Neural cell (in vitro differentiated cells): ENCODE results near the gene PHLDB1. TPM values are rescaled to one million over a fixed set of nuclear protein-coding genes. Genes with fewer than 3 reads are reported as not detected.

ENCODE experiments used
- H2AFZ ChIP-seq: fragments of 200-600, 300-800 bp; sonication (generic), shearing (Covaris generic); 2 replicates; pipeline ENCODE4 v1.6.0; 2014; ENCODE audit warnings: low read depth, mild to moderate bottlenecking, antibody characterized with exemption, low read length, moderate library complexity
- H3F3A ChIP-seq: fragments of 200-600 bp; shearing (Covaris generic); 2 replicates; pipeline ENCODE4 v1.6.1; 2016; ENCODE audit warnings: mild to moderate bottlenecking, moderate library complexity, mixed read lengths, antibody characterized with exemption, low read length; ENCODE audit not compliant: insufficient read depth, poor library complexity, severe bottlenecking
- H3K27ac ChIP-seq: fragments of 200-600, 300-800 bp; sonication (generic), shearing (Covaris generic); 2 replicates; pipeline ENCODE4 v1.5.1; 2014; ENCODE audit warnings: mild to moderate bottlenecking, low read length, moderate library complexity
- H3K27me3 ChIP-seq: fragments of 300-800, 200-600 bp; sonication (generic), shearing (Covaris generic); 2 replicates; pipeline ENCODE4 v1.6.0; 2014; ENCODE audit warnings: mild to moderate bottlenecking, low read depth, low read length, moderate library complexity; ENCODE audit not compliant: insufficient read depth
- H3K36me3 ChIP-seq: fragments of 300-800, 200-600 bp; sonication (generic), shearing (Covaris generic); 2 replicates; pipeline ENCODE4 v1.5.1; 2014; ENCODE audit warnings: mild to moderate bottlenecking, antibody characterized with exemption, low read length, moderate library complexity; ENCODE audit not compliant: insufficient read depth
- H3K4me2 ChIP-seq: fragments of 300-800, 200-600 bp; sonication (generic), shearing (Covaris generic); 2 replicates; pipeline ENCODE4 v1.6.0; 2014; ENCODE audit warnings: mild to moderate bottlenecking, low read length
- H3K4me3 ChIP-seq: fragments of 300-800, 200-600 bp; sonication (generic), shearing (Covaris generic); 2 replicates; pipeline ENCODE4 v1.5.1; 2014; ENCODE audit warnings: mild to moderate bottlenecking, low read length, moderate library complexity
- H3K79me2 ChIP-seq: fragments of 200-600 bp; shearing (Covaris generic); replicated peaks from 2 replicates; pipeline ENCODE4 v1.6.0; 2014; ENCODE audit warnings: mild to moderate bottlenecking, low read length, moderate library complexity; ENCODE audit not compliant: insufficient read depth
- H3K9ac ChIP-seq: fragments of 300-800, 200-600 bp; sonication (generic), shearing (Covaris generic); 2 replicates; pipeline ENCODE4 v1.6.1; 2016; ENCODE audit warnings: mild to moderate bottlenecking, low read length, mixed read lengths
- H3K9me2 ChIP-seq: fragments of 200-600 bp; shearing (Covaris generic); 2 replicates; pipeline ENCODE4 v1.6.1; 2016; ENCODE audit warnings: mild to moderate bottlenecking, low read length, mixed read lengths; ENCODE audit not compliant: insufficient read depth
- H3K9me3 ChIP-seq: fragments of 200-600, 300-800 bp; sonication (generic), shearing (Covaris generic); 2 replicates; pipeline ENCODE4 v1.6.1; 2016; ENCODE audit warnings: mild to moderate bottlenecking, mixed run types, low read length, moderate library complexity, mixed read lengths
- H4K20me1 ChIP-seq: fragments of 200-600 bp; shearing (Covaris generic); 2 replicates; pipeline ENCODE4 v1.6.1; 2016; ENCODE audit warnings: mild to moderate bottlenecking, mixed run types; ENCODE audit not compliant: insufficient read depth
- CTCF ChIP-seq: fragments of 450-650 bp; IDR thresholded peaks from 2 replicates; pipeline ENCODE4 v1.5.1; 2014; ENCODE audit warnings: antibody characterized with exemption, mild to moderate bottlenecking, moderate library complexity; ENCODE audit not compliant: poor library complexity, severe bottlenecking
- EP300 ChIP-seq: fragments of 450-650 bp; conservative IDR thresholded peaks from 2 replicates; pipeline ENCODE4 v1.6.1; 2014; ENCODE audit warnings: antibody characterized with exemption, mild to moderate bottlenecking, moderate library complexity; ENCODE audit not compliant: poor library complexity, severe bottlenecking
- EZH2 ChIP-seq: fragments of 200-600, 300-800 bp; shearing (Covaris generic), sonication (generic); IDR thresholded peaks from 2 replicates; pipeline ENCODE4 v1.6.1; 2014; ENCODE audit warnings: antibody characterized with exemption, low read length, borderline replicate concordance, mild to moderate bottlenecking; ENCODE audit not compliant: insufficient read depth, poor library complexity, severe bottlenecking
- MXI1 ChIP-seq: fragments of 450-650 bp; conservative IDR thresholded peaks from 2 replicates; pipeline ENCODE4 v1.6.1; 2014; ENCODE audit warnings: antibody characterized with exemption, mild to moderate bottlenecking; ENCODE audit not compliant: poor library complexity, severe bottlenecking
- POLR2AphosphoS5 ChIP-seq: IDR thresholded peaks from 2 replicates; pipeline ENCODE4 v1.6.1; 2012
- RAD21 ChIP-seq: fragments of 450-650 bp; conservative IDR thresholded peaks from 2 replicates; pipeline ENCODE4 v1.6.1; 2014; ENCODE audit warnings: antibody characterized with exemption, mild to moderate bottlenecking, moderate library complexity
- REST ChIP-seq: IDR thresholded peaks from 2 replicates; pipeline ENCODE4 v1.6.1; 2012; ENCODE audit warnings: borderline replicate concordance
- SMC3 ChIP-seq: fragments of 450-650 bp; conservative IDR thresholded peaks from 2 replicates; pipeline ENCODE4 v1.6.1; 2014; ENCODE audit warnings: antibody characterized with exemption, mild to moderate bottlenecking, moderate library complexity; ENCODE audit not compliant: poor library complexity
- TAF1 ChIP-seq: IDR thresholded peaks from 2 replicates; pipeline ENCODE4 v1.6.1; 2012; ENCODE audit warnings: low read depth
- polyA plus RNA-seq: library from polyadenylated mRNA; depleted of rRNA; stranded (reverse); fragments of >200 nt; gene quantifications from 2 replicates; pipeline ENCODE4 v1.2.3, GENCODE V29; 2014

Gene PHLDB1
- polyA plus RNA-seq, 1 donor from 2014 or later: 114 TPM

DNA sequence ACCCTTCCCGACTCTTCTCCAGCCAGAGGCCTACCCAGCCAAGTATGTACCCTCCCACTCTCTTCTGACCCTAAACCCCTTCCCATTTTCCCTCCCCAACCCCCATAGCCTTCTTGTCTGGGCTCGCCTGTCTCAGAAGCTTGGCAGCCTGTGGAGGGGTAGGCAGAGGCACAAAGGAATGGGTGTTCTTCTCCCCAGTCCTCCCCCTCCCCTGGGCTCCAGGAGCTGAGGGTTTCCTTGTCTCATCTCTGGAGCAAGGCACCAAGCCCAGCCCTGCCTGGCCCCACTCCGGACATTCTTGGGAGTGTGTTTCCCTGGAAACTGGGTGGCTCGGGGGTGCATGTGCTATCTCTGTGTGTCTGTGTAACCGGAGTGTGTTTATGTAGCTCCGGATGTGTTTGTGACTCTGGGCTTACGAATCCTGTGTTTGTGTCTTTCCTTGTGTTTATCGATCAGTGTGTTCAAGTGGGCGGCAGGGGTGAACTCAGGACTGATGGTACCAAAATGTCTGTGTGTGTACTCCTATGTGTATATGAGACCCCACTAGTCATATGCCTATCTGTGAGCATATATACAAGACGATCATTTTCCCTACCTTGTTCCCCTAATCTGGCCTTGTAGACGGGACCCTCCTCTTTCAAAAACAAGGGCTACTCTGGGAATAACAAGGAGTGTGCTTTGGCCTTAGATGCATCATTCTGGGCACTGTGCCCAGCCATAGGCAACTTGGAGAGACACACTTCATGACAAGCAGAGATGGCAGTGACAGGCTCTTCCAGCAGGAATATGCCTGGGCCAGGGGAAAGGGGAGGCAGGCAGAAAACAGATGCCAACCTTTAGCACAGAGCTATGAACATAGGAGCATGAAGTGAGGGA is 10.9 kb downstream of the PHLDB1 start:
- H3K36me3 ChIP-seq: no peaks in the 10 kb centered on the region
- no peaks in the 10 kb centered on the region for H3F3A ChIP-seq
- no peaks in the 10 kb centered on the region for H3K9me3 ChIP-seq
- no peak overlapping the region for H3K9ac ChIP-seq
- no peaks in the 10 kb centered on the region for H4K20me1 ChIP-seq
- H3K4me3 ChIP-seq: no peak overlapping the region
- no peak overlapping the region for H3K4me2 ChIP-seq
- H3K9me2 ChIP-seq: no peaks in the 10 kb centered on the region
- H3K27ac ChIP-seq: no peak overlapping the region
- H2AFZ ChIP-seq: no peak overlapping the region
- no peaks in the 10 kb centered on the region for H3K27me3 ChIP-seq
- TF ChIP-seq REST: no peak
- no peak for TF ChIP-seq TAF1
- no peak for TF ChIP-seq POLR2AphosphoS5
- no peak for TF ChIP-seq SMC3
- no peak for TF ChIP-seq RAD21
- TF ChIP-seq EZH2: no peak
- no peak for TF ChIP-seq MXI1
- TF ChIP-seq EP300: no peak
- no peak for TF ChIP-seq CTCF
- H3K79me2 ChIP-seq: peaks cover 30% of the 10 kb centered on the region

- no peaks in the 10 kb centered on the region for H3K9me2 ChIP-seq
- H3K4me2 ChIP-seq: no peak overlapping the region
- no peaks in the 10 kb centered on the region for H4K20me1 ChIP-seq
- no peak overlapping the region for H3K27ac ChIP-seq
- peaks cover 33% of the 10 kb centered on the region for H3K79me2 ChIP-seq
- no peak overlapping the region for H2AFZ ChIP-seq
- H3K36me3 ChIP-seq: no peaks in the 10 kb centered on the region
- no peak overlapping the region for H3K4me3 ChIP-seq
- H3K27me3 ChIP-seq: no peaks in the 10 kb centered on the region
- no peaks in the 10 kb centered on the region for H3K9me3 ChIP-seq
- no peaks in the 10 kb centered on the region for H3F3A ChIP-seq
- H3K9ac ChIP-seq: no peak overlapping the region
- TF ChIP-seq CTCF: no peak
- no peak for TF ChIP-seq TAF1
- TF ChIP-seq SMC3: no peak
- no peak for TF ChIP-seq RAD21
- TF ChIP-seq REST: no peak
- TF ChIP-seq MXI1: no peak
- no peak for TF ChIP-seq EZH2
- no peak for TF ChIP-seq POLR2AphosphoS5
- no peak for TF ChIP-seq EP300
Measured at GRCh38 chr11:118618991-118619375, 11.6 kb downstream of the PHLDB1 start.
